Peyer's patch (tissue), 4 donors: ENCODE data around the gene LRRC40. TPM values are rescaled to one million over a fixed set of nuclear protein-coding genes. Genes with fewer than 3 reads are reported as not detected.

Experiments
- DNase-seq, 3 donors: peaks; one replicate each; pipeline ENCODE4 v3.0.0-alpha.2; 2017 to 2019
- H3K27ac ChIP-seq, 4 donors: fragments of 200-600 bp; sonication (generic); one replicate each; pipeline ENCODE4 v1.5.1; 2016 to 2019
- H3K27me3 ChIP-seq, 2 donors: fragments of 200-600 bp; sonication (generic); one replicate each; pipeline ENCODE4 v1.5.1; 2019
- H3K36me3 ChIP-seq, 3 donors: fragments of 200-600 bp; sonication (generic); one replicate each; pipeline ENCODE4 v1.5.1; 2016 to 2019
- H3K4me1 ChIP-seq, 4 donors: fragments of 200-600 bp; sonication (generic); one replicate each; pipeline ENCODE4 v1.5.1; 2016 to 2019
- H3K4me3 ChIP-seq, 4 donors: fragments of 200-600 bp; sonication (generic); 1 replicate in 3 of 4; 2 replicates in 1 of 4; pipeline ENCODE4 v1.5.1; 2016 to 2019; ENCODE audit warnings: mild to moderate bottlenecking in 1 of 4
- H3K9me3 ChIP-seq, 4 donors: fragments of 200-600 bp; sonication (generic); one replicate each; pipeline ENCODE4 v1.5.1; 2016 to 2019; ENCODE audit warnings: mild to moderate bottlenecking in 1 of 4
- POLR2A ChIP-seq, 2 donors: fragments of 450-650 bp; IDR thresholded peaks; one replicate each; pipeline ENCODE4 v1.5.1; 2017; ENCODE audit warnings: antibody characterized with exemption in 2 of 2, mild to moderate bottlenecking in 2 of 2, moderate library complexity in 2 of 2
- total RNA-seq, 4 donors: library from RNA; depleted of rRNA; stranded (reverse); fragments of >200 nt; gene quantifications; one replicate each; pipeline ENCODE4 v1.1.0, GENCODE V29; 2016
- TF ChIP-seq, protein P1 (sequence below), 6 experiments: fragments of 450-650 bp in 4 of 6; fragments of 200-600 bp in 2 of 6; sonication (generic) in 1 of 6; IDR thresholded peaks; one replicate each; pipeline ENCODE4 v1.5.1; 2017 to 2019; ENCODE audit warnings: antibody characterized with exemption in 6 of 6, mild to moderate bottlenecking in 3 of 6, moderate library complexity in 1 of 6

The LRRC40 gene
- total RNA-seq, result 10 to 100 TPM; 12.5 to 26.6 (median 18.5) TPM

DNA sequence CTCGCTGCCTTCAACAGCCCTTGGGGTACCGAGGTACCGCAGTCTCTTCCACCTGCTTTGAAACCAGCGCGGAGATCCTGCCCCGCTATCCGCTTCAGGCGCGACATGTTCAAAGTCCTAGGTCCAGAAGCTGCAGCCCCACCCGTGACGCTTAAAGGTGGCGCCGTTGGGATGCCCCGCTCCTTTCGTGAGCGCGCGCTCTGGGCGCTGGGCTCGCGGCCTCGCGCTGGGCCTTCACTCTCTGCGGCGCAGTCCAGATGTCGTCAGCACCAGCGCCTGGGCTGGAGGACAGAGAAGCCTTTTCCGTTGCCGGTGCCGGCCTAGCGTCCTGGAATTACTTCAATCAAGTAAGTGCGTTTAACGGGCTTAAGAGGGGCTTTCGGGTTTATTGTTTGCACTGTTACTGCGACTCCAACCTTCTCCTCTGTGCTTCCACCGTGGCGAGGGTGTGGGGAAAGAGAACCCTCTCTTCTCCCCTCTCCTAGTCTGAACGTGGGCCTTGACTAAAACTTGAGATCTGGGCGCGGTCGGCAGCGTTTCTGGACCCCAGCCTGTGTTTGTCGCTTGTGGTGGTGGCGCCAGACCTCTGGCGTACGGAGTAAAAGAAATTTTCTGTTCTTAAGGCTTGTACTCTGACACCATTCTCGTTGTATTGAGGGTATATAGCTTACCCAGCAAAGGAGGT lies at the start of gene LRRC40:
Gene LRRC40 (minus strand): TSS at position 146 of the 685 bp plus-strand sequence. CDS start 39 bp downstream, at position 107.
- peak; percentile 95 to 98 (median 97) for DNase-seq
- no peaks in the 10 kb centered on the region for H3K9me3 ChIP-seq
- peaks cover 0 to 35% (median 7%) of the 10 kb centered on the region in 4 donors for H3K4me1 ChIP-seq
- peak within 1 kb of the TSS; percentile 82 to 88 (median 82) for H3K27ac ChIP-seq
- H3K27me3 ChIP-seq, result no peaks in the 10 kb centered on the region
- no peaks in the 10 kb centered on the region for H3K36me3 ChIP-seq
- peak within 1 kb of the TSS; percentile 64 to 71 (median 68) for H3K4me3 ChIP-seq
- TF ChIP-seq, protein P1, sequence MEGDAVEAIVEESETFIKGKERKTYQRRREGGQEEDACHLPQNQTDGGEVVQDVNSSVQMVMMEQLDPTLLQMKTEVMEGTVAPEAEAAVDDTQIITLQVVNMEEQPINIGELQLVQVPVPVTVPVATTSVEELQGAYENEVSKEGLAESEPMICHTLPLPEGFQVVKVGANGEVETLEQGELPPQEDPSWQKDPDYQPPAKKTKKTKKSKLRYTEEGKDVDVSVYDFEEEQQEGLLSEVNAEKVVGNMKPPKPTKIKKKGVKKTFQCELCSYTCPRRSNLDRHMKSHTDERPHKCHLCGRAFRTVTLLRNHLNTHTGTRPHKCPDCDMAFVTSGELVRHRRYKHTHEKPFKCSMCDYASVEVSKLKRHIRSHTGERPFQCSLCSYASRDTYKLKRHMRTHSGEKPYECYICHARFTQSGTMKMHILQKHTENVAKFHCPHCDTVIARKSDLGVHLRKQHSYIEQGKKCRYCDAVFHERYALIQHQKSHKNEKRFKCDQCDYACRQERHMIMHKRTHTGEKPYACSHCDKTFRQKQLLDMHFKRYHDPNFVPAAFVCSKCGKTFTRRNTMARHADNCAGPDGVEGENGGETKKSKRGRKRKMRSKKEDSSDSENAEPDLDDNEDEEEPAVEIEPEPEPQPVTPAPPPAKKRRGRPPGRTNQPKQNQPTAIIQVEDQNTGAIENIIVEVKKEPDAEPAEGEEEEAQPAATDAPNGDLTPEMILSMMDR (IDR thresholded peaks at IDR 0.05), result peak in 1 of 6 experiments; percentile 11
- TF ChIP-seq POLR2A (IDR thresholded peaks at IDR 0.05), result peak; percentile 48 to 84

DNA sequence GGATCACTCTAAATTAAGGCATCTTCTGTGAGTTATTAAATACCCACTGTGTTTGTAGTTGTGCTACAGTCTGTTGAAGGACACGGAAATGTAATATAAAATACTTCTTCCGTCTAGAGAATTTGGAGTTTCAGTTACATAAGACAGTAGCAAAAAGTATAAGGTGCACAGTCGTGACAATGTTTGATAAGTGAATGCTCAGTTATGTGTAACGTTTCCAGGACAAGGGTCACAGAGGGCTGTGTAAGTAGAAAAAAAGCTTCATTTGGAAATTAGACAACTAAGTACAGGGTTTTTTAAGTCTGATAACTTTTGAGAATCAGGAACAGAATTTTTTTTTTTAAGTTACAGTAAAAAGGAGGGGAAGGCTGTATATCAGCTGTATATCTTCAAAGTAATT lies 43.4 kb upstream of the LRRC40 start:
- no peak for DNase-seq
- peaks cover 0 to 86% (median 0%) of the 10 kb centered on the region in 3 donors for H3K36me3 ChIP-seq
- H3K27me3 ChIP-seq, result no peaks in the 10 kb centered on the region
- H3K4me3 ChIP-seq, result no peak overlapping the region
- TF ChIP-seq POLR2A (IDR thresholded peaks at IDR 0.05), result no peak
- TF ChIP-seq, protein P1 (IDR thresholded peaks at IDR 0.05), result no peak
- no peaks in the 10 kb centered on the region for H3K4me1 ChIP-seq
- no peak overlapping the region for H3K27ac ChIP-seq
- no peaks in the 10 kb centered on the region for H3K9me3 ChIP-seq

DNA sequence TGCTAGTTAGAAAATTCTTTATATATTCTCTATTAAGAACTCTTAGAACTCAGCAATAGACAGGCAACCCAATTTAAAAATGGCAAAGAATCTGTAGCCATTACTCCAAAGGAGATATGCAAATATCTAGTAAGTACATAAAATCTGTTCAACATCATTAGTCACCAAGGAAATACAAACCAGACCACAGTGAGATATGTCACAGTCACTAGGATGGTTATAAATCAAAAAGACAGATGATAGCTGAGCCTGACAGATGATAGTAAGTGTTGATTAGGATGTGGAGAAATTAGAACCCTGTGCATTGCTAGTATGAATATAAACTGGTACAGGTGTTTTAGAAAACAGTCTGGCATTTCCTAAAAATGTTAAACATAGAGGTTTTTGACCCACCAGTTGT lies 42.4 kb upstream of the LRRC40 start:
- no peaks in the 10 kb centered on the region for H3K9me3 ChIP-seq
- no peak for DNase-seq
- H3K4me3 ChIP-seq, result no peak overlapping the region
- H3K36me3 ChIP-seq, result peaks cover 0 to 95% (median 0%) of the 10 kb centered on the region in 3 donors
- H3K27me3 ChIP-seq, result no peaks in the 10 kb centered on the region
- TF ChIP-seq POLR2A (IDR thresholded peaks at IDR 0.05), result no peak
- TF ChIP-seq, protein P1 (IDR thresholded peaks at IDR 0.05), result no peak
- H3K27ac ChIP-seq, result no peak overlapping the region
- no peaks in the 10 kb centered on the region for H3K4me1 ChIP-seq

DNA sequence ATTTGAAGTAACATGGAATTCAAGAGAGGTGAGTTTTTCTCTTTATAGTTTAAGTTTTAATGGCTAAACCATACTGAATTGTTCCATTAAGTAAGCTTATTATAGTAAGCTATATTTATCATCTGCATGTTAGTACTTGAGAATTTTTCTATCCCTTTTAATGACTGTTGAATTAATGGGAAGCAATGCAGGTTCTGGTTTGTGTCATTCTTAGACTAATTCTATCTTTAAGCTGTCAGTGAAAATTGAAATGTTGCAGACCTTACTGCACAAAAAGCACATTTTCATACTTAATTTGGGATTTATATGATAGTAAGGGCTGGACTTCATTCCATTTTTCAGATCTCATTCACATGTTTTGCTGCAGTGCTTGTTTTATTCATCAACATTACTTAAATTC lies 41.7 kb upstream of the LRRC40 start:
- no peaks in the 10 kb centered on the region for H3K4me1 ChIP-seq
- no peak overlapping the region for H3K4me3 ChIP-seq
- H3K27me3 ChIP-seq, result no peaks in the 10 kb centered on the region
- DNase-seq, result no peak
- no peak for TF ChIP-seq POLR2A (IDR thresholded peaks at IDR 0.05)
- TF ChIP-seq, protein P1 (IDR thresholded peaks at IDR 0.05), result no peak
- no peak overlapping the region for H3K27ac ChIP-seq
- peaks cover 0 to 100% (median 0%) of the 10 kb centered on the region in 3 donors for H3K36me3 ChIP-seq
- no peaks in the 10 kb centered on the region for H3K9me3 ChIP-seq

DNA sequence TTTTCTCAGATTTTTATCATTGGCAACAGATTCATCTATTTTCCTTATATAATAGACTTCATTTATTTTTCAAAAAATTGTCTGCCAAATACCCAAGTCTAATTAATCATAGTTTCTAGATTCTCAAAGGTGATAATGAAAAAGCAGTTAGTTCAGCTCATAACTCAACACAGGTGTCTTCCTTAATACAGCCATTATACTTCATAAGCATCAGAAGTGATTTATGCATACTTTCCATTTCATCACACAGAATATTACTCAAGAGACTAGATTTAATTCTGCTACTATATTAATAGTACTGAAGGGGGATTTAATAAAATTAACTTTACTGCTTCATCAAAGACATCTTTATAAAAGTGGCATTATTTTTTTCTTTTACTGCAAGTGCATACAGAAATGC lies 34.6 kb upstream of the LRRC40 start:
- Histone ChIP-seq H3K27me3 (no peaks in the 10 kb centered on the region), H3K4me1 (no peaks in the 10 kb centered on the region), H3K4me3 (no peak overlapping the region), H3K36me3 (peaks cover 0 to 100% (median 0%) of the 10 kb centered on the region in 3 donors), H3K9me3 (no peaks in the 10 kb centered on the region), H3K27ac (no peak overlapping the region)
- no peak for DNase-seq
- TF ChIP-seq, protein P1 (IDR thresholded peaks at IDR 0.05), result no peak
- no peak for TF ChIP-seq POLR2A (IDR thresholded peaks at IDR 0.05)
